Right forelimb (tissue), 1 donor: ENCODE measurements around the gene TMEM185A.
"Not testable (repeated sequence)": the region's sequence is repeated elsewhere in the genome, so short reads cannot be mapped to it uniquely, and the experiment has no call there.

ENCODE experiments used
- DNase-seq: peaks from one replicate; pipeline ENCODE4 v3.0.0-alpha.2; 2018

The TMEM185A gene

GRCh38 chrX:149550454-149550853 is 81.1 kb downstream of the TMEM185A start:
- DNase-seq: not testable (repeated sequence)

GRCh38 chrX:149549701-149550100 is 81.9 kb downstream of the TMEM185A start, which contains the start of gene HSFX3:
Gene HSFX3 (minus strand): TSS chrX:149549924. CDS start chrX:149549852, 72 bp downstream.
- not testable (repeated sequence) for DNase-seq

GRCh38 chrX:149547782-149548181 is 83.8 kb downstream of the TMEM185A start:
- not testable (repeated sequence) for DNase-seq

GRCh38 chrX:149546962-149547361 is 84.6 kb downstream of the TMEM185A start:
- DNase-seq: not testable (repeated sequence)
